T follicular helper cell (primary cell): ENCODE data around the gene RSF1.
"Not testable (repeated sequence)": the region's sequence is repeated elsewhere in the genome, so short reads cannot be mapped to it uniquely, and the experiment has no call there.

Source experiments
- DNase-seq: peaks from one replicate; pipeline ENCODE4 v3.0.0-alpha.2; 2020; ENCODE audit warnings: low read depth

RSF1 gene

GRCh38 chr11:77690649-77691048 is 129.9 kb downstream of the RSF1 start:
- no peak for DNase-seq

- no peak for DNase-seq
These were observed 133.4 kb downstream of the RSF1 start for GRCh38 chr11:77687088-77687487.

GRCh38 chr11:77677138-77677537 is 143.4 kb downstream of the RSF1 start:
- DNase-seq: no peak

GRCh38 chr11:77672264-77672663 is 148.3 kb downstream of the RSF1 start:
- DNase-seq: no peak

GRCh38 chr11:77669848-77670511 is 150.5 kb downstream of the RSF1 start:
- no peak for DNase-seq

- DNase-seq: no peak
These were observed 151.8 kb downstream of the RSF1 start for GRCh38 chr11:77668760-77669159.

GRCh38 chr11:77665240-77665965 is 155.1 kb downstream of the RSF1 start:
- DNase-seq: no peak

GRCh38 chr11:77661670-77662069 is 158.9 kb downstream of the RSF1 start:
- no peak for DNase-seq

- no peak for DNase-seq
These were observed 159.6 kb downstream of the RSF1 start for GRCh38 chr11:77660947-77661346.

GRCh38 chr11:77658213-77659013 is 162.1 kb downstream of the RSF1 start:
- DNase-seq: no peak

GRCh38 chr11:77656362-77656761 is 164.2 kb downstream of the RSF1 start:
- DNase-seq: no peak

GRCh38 chr11:77654770-77655434 is 165.6 kb downstream of the RSF1 start:
- DNase-seq: no peak

- no peak for DNase-seq
These were observed 170.4 kb downstream of the RSF1 start for GRCh38 chr11:77650123-77650522.

GRCh38 chr11:77647654-77648305 is 172.7 kb downstream of the RSF1 start:
- DNase-seq: no peak

GRCh38 chr11:77644887-77645286 is 175.6 kb downstream of the RSF1 start:
- DNase-seq: no peak

GRCh38 chr11:77642228-77642627 is 178.3 kb downstream of the RSF1 start:
- no peak for DNase-seq

- peak; percentile 58 for DNase-seq
These were observed 183.0 kb downstream of the RSF1 start, which contains the start of gene CLNS1A for GRCh38 chr11:77637345-77638165. TSS of gene CLNS1A (minus strand) at chr11:77637794. CDS start at chr11:77637714, 80 bp downstream.

GRCh38 chr11:77636731-77637344 is 183.7 kb downstream of the RSF1 start:
- DNase-seq: no peak

- not testable (repeated sequence) for DNase-seq
These were observed 186.6 kb downstream of the RSF1 start for GRCh38 chr11:77633926-77634325.

- DNase-seq: no peak
These were observed 190.3 kb downstream of the RSF1 start for GRCh38 chr11:77630157-77630710.
